Activated naive CD4-positive, alpha-beta T cell treated with anti-CD3 and anti-CD28 coated beads, Interleukin-2, amount 10 ng/mL, durations not matched to agents 7 days and 5 days (primary cell): Measurements from ENCODE around the gene EPM2A.
"Not testable (repeated sequence)": the region's sequence is repeated elsewhere in the genome, so short reads cannot be mapped to it uniquely, and the experiment has no call there.

Experiments used
- CTCF ChIA-PET: fragments of 350-600 bp; sonication (Branson Sonifier 250); formaldehyde crosslinking; loops from one replicate; lab custom pipeline; 2021; ENCODE audit warnings: antibody characterized with exemption; lab: Charles Lee
- DNase-seq: peaks from one replicate; pipeline ENCODE4 v3.0.0-alpha.2; 2020
- H3K27ac Mint-ChIP-seq: one replicate; pipeline ENCODE4 v1.8.0; 2021; ENCODE audit warnings: mild to moderate bottlenecking, moderate library complexity, mixed read lengths
- H3K27me3 Mint-ChIP-seq: one replicate; pipeline ENCODE4 v1.8.0; 2021; ENCODE audit warnings: mild to moderate bottlenecking, mixed read lengths
- H3K36me3 Mint-ChIP-seq: one replicate; pipeline ENCODE4 v1.8.0; 2021; ENCODE audit warnings: mixed read lengths
- H3K4me1 Mint-ChIP-seq: one replicate; pipeline ENCODE4 v1.8.0; 2021; ENCODE audit warnings: mixed read lengths
- H3K4me3 Mint-ChIP-seq: one replicate; pipeline ENCODE4 v1.8.0; 2021; ENCODE audit warnings: mild to moderate bottlenecking, moderate library complexity, mixed read lengths
- H3K9me3 Mint-ChIP-seq: one replicate; pipeline ENCODE4 v1.8.0; 2021; ENCODE audit warnings: mixed read lengths

EPM2A gene

DNA sequence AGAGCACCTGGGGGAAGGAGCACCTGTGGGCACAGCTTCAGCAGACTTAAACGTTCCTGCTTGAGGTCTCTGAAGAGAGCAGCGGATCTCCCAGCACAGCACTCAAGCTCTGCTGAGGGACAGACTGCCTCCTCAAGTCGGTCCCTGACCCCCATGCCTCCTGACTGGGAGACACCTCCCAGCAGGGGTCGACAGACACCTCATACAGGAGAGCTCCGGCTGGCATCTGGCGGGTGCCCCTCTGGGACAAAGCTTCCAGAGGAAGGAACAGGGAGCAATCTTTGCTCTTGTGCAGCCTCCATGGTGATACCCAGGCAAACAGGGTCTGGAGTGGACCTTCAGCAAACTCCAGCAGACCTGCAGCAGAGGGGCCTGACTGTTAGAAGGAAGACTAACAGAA is 7.2 kb upstream of the EPM2A start:
- H3K4me1 Mint-ChIP-seq, H3K27ac Mint-ChIP-seq, H3K9me3 Mint-ChIP-seq, H3K36me3 Mint-ChIP-seq, H3K4me3 Mint-ChIP-seq, DNase-seq, CTCF ChIA-PET, H3K27me3 Mint-ChIP-seq: not testable (repeated sequence)

- H3K9me3 Mint-ChIP-seq, H3K4me3 Mint-ChIP-seq, DNase-seq, H3K27me3 Mint-ChIP-seq, H3K27ac Mint-ChIP-seq, H3K36me3 Mint-ChIP-seq: not testable (repeated sequence)
- peaks cover 11% of the 10 kb centered on the region for H3K4me1 Mint-ChIP-seq
- CTCF ChIA-PET: interaction anchor here (1.8 kb wide), 1 partner anchor 75 kb away, joined by 6 read pairs; the partner anchor contains the start of gene FBXO30
Measured at GRCh38 chr6:145739685-145740084, 4.4 kb upstream of the EPM2A start.

- Mint-ChIP-seq H3K27me3 (peaks cover 5% of the 10 kb centered on the region), H3K36me3 (no peaks in the 10 kb centered on the region), H3K27ac (no peak overlapping the region), H3K4me3 (no peak overlapping the region), H3K9me3 (peaks cover 2% of the 10 kb centered on the region), H3K4me1 (peaks cover 16% of the 10 kb centered on the region)
- DNase-seq: no peak
- CTCF ChIA-PET: interaction anchor here (1.8 kb wide), 1 partner anchor 76 kb away, joined by 6 read pairs; the partner anchor contains the start of gene FBXO30
Measured at GRCh38 chr6:145738265-145738664, 2.9 kb upstream of the EPM2A start.

- no peak for DNase-seq
- Mint-ChIP-seq H3K27ac (peak overlapping the region; percentile 98), H3K4me1 (peaks cover 16% of the 10 kb centered on the region), H3K4me3 (peak overlapping the region; percentile 26), H3K9me3 (peaks cover 2% of the 10 kb centered on the region), H3K27me3 (no peaks in the 10 kb centered on the region), H3K36me3 (no peaks in the 10 kb centered on the region)
- CTCF ChIA-PET: interaction anchor here (2.7 kb wide), 1 partner anchor 79 kb away, joined by 13 read pairs; the partner anchor contains the start of gene FBXO30
Measured at GRCh38 chr6:145736661-145737144, 1.4 kb upstream of the EPM2A start.

DNA sequence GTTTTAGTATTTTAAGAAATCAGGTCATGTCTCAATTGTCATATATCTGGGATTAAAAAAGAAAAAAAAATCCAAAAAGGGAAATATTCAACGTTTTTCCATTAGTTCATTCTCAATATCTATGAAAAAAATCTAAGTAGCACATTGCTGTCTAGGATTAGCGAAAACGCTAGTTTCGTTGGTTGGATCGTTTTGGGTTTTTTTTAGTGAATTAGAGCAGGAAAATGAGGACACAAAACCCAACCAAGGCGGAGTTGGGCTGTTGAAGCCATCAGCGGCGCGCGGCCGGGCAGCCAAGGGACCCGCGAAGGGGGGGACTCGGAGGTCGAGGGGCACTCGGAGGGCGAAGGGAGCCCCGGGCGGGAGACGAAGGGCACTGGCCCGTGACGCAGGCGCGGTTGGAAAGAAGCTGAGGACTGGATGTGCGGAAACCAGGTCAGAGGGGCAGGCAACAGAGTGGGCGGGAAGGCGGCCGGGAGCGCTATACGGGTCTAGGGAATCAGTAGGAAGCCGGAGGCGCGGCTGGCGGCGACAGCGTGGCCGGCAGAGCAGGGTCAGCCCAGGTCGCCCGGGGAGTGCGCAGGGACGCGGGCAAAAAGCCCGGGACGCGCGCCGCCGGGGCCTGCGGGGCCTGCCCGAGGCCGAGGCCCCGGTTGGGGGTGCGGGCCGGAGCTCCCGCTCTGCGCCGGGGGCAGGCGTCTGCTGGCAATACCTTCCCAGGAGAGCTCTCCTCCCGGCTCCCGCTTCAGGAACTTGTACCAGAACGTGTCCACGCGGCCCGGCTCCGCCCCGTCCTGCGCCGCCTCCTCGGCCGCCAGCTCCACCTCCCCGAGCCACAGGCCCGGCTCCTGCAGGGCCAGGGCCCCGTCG is 599 bp downstream of the EPM2A start:
- H3K36me3 Mint-ChIP-seq: peaks cover 4% of the 10 kb centered on the region
- peaks cover 19% of the 10 kb centered on the region for H3K4me1 Mint-ChIP-seq
- H3K4me3 Mint-ChIP-seq: peak overlapping the region; percentile 97

GRCh38 chr6:145733810-145734209 is 1.5 kb downstream of the EPM2A start:
- H3K9me3 Mint-ChIP-seq: peaks cover 12% of the 10 kb centered on the region
- H3K27ac Mint-ChIP-seq: peak overlapping the region; percentile 55
- H3K27me3 Mint-ChIP-seq: no peaks in the 10 kb centered on the region
- DNase-seq: no peak
- H3K4me1 Mint-ChIP-seq: peaks cover 19% of the 10 kb centered on the region
- CTCF ChIA-PET: no interaction called here
- peak overlapping the region; percentile 31 for H3K4me3 Mint-ChIP-seq
- H3K36me3 Mint-ChIP-seq: peaks cover 6% of the 10 kb centered on the region

More for the DNA sequence above, 599 bp downstream of the EPM2A start:
- peak; percentile 75 for DNase-seq
- CTCF ChIA-PET: interaction anchor here (2.7 kb wide), 1 partner anchor 81 kb away, joined by 13 read pairs; the partner anchor contains the start of gene FBXO30
- no peaks in the 10 kb centered on the region for H3K27me3 Mint-ChIP-seq
- H3K27ac Mint-ChIP-seq: peak overlapping the region; percentile 96
- H3K9me3 Mint-ChIP-seq: peaks cover 7% of the 10 kb centered on the region

DNA sequence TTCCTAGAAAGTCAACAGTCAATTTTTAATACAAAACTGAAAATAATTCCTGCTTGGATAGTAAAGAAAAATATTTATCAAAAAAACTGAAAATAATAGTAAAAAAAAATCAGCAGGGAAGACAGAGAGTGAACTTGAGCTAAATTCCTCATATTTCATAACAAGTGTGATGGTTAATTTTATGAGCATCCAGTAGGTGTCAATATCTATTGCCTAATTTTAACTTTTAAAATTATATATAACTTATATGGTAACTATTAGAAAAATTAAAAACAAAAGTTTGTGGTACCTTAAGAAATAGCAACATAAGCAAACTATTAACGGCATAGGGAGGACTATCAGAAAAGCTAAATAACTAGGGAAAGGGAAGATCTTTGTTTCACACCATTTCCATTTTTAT is 2.1 kb downstream of the EPM2A start:
- no peak for DNase-seq
- Mint-ChIP-seq H3K4me1 (peaks cover 19% of the 10 kb centered on the region), H3K27ac (no peak overlapping the region), H3K4me3 (no peak overlapping the region), H3K9me3 (peaks cover 15% of the 10 kb centered on the region), H3K27me3 (no peaks in the 10 kb centered on the region), H3K36me3 (peaks cover 8% of the 10 kb centered on the region)
- CTCF ChIA-PET: no interaction called here

GRCh38 chr6:145731447-145731846 is 3.9 kb downstream of the EPM2A start:
- H3K27me3 Mint-ChIP-seq: no peaks in the 10 kb centered on the region
- H3K4me3 Mint-ChIP-seq: no peak overlapping the region
- H3K9me3 Mint-ChIP-seq: peaks cover 17% of the 10 kb centered on the region
- H3K36me3 Mint-ChIP-seq: peaks cover 8% of the 10 kb centered on the region
- no peak overlapping the region for H3K27ac Mint-ChIP-seq
- no peak for DNase-seq
- CTCF ChIA-PET: no interaction called here
- peaks cover 16% of the 10 kb centered on the region for H3K4me1 Mint-ChIP-seq

GRCh38 chr6:145729887-145730286 is 5.4 kb downstream of the EPM2A start:
- peaks cover 10% of the 10 kb centered on the region for H3K36me3 Mint-ChIP-seq
- H3K27ac Mint-ChIP-seq: no peak overlapping the region
- H3K4me3 Mint-ChIP-seq: no peak overlapping the region
- DNase-seq: no peak
- H3K27me3 Mint-ChIP-seq: no peaks in the 10 kb centered on the region
- H3K4me1 Mint-ChIP-seq: peaks cover 9% of the 10 kb centered on the region
- H3K9me3 Mint-ChIP-seq: peaks cover 17% of the 10 kb centered on the region
- CTCF ChIA-PET: no interaction called here

- Mint-ChIP-seq H3K4me3 (no peak overlapping the region), H3K9me3 (peaks cover 17% of the 10 kb centered on the region), H3K27me3 (no peaks in the 10 kb centered on the region), H3K27ac (no peak overlapping the region), H3K36me3 (peaks cover 10% of the 10 kb centered on the region), H3K4me1 (peaks cover 4% of the 10 kb centered on the region)
- DNase-seq: no peak
- CTCF ChIA-PET: no interaction called here
Measured at GRCh38 chr6:145728444-145729385, 6.6 kb downstream of the EPM2A start.

DNA sequence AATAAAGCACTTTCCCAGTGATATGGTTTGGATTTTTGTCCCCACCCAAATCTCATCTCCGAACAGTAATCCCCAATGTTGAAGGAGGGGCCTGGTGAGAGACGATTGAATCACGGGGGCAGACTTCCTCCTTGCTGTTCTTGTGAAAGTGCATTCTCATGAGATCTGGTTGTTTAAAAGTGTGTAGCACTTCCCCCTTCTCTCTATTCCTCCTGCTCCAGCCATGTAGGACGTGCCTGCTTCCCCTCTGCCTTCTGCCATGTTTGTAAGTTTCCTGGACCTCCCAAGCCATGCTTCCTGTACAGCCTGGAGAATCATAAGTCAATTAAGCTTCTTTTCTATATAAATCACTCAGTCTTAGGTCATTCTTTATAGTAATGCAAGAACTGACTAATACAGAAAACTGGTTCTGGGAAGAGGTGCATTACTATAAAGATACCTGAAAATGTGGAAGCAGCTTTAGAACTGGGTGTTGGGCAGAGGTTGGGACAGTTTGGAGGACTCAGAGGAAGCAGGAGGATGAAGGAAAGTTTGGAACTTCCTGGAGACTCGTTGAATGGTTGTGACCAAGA is 7.4 kb downstream of the EPM2A start:
- CTCF ChIA-PET: no interaction called here
- Mint-ChIP-seq H3K4me3 (no peak overlapping the region), H3K36me3 (peaks cover 10% of the 10 kb centered on the region), H3K4me1 (peaks cover 3% of the 10 kb centered on the region), H3K9me3 (peaks cover 17% of the 10 kb centered on the region), H3K27ac (no peak overlapping the region), H3K27me3 (no peaks in the 10 kb centered on the region)
- no peak for DNase-seq

- no peaks in the 10 kb centered on the region for H3K27me3 Mint-ChIP-seq
- no peaks in the 10 kb centered on the region for H3K4me1 Mint-ChIP-seq
- peaks cover 10% of the 10 kb centered on the region for H3K36me3 Mint-ChIP-seq
- H3K9me3 Mint-ChIP-seq: peaks cover 20% of the 10 kb centered on the region
- H3K27ac Mint-ChIP-seq: no peak overlapping the region
- no peak for DNase-seq
- CTCF ChIA-PET: no interaction called here
- H3K4me3 Mint-ChIP-seq: no peak overlapping the region
Measured at GRCh38 chr6:145725570-145725969, 9.8 kb downstream of the EPM2A start.

DNA sequence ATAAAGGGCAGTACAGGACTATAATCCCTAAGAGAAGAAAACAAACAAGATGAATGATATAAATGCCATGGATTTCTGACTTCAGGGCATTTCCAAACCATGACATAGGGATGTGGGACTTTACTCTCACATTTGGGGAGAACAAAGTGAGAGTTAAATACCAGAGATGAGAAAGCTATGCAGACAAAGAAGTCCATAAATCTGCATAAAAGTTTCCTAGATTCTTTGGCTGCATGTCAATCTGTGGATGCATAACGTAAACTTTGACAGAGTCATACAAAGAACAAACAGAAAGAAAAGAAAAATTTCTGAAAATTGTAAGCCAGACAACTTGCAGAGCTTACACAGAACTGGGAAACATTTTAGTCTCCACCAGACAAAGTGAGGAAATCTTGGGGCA is 11.7 kb downstream of the EPM2A start:
- CTCF ChIA-PET: no interaction called here
- H3K9me3 Mint-ChIP-seq: peaks cover 8% of the 10 kb centered on the region
- no peaks in the 10 kb centered on the region for H3K4me1 Mint-ChIP-seq
- no peak overlapping the region for H3K27ac Mint-ChIP-seq
- H3K4me3 Mint-ChIP-seq: no peak overlapping the region
- no peaks in the 10 kb centered on the region for H3K27me3 Mint-ChIP-seq
- no peak for DNase-seq
- peaks cover 4% of the 10 kb centered on the region for H3K36me3 Mint-ChIP-seq

GRCh38 chr6:145722190-145722589 is 13.1 kb downstream of the EPM2A start:
- Mint-ChIP-seq H3K27ac (no peak overlapping the region), H3K4me3 (no peak overlapping the region), H3K36me3 (peaks cover 2% of the 10 kb centered on the region), H3K9me3 (peaks cover 3% of the 10 kb centered on the region), H3K27me3 (no peaks in the 10 kb centered on the region), H3K4me1 (no peaks in the 10 kb centered on the region)
- CTCF ChIA-PET: no interaction called here
- DNase-seq: no peak
